Breast epithelium (tissue), 3 donors: ENCODE measurements around the gene PPP1R12B.

ENCODE experiments used
- CTCF ChIP-seq, 3 donors: fragments of 450-650 bp; IDR thresholded peaks; one replicate each; pipeline ENCODE4 v1.5.1; 2016 to 2017; ENCODE audit warnings: antibody characterized with exemption in 3 of 3, mild to moderate bottlenecking in 3 of 3, moderate library complexity in 3 of 3
- POLR2A ChIP-seq: fragments of 450-650 bp; IDR thresholded peaks from one replicate; pipeline ENCODE4 v1.6.1; 2016; ENCODE audit warnings: antibody characterized with exemption, mild to moderate bottlenecking, moderate library complexity
- POLR2AphosphoS5 ChIP-seq, 3 donors: sonication (generic); formaldehyde crosslinking; IDR thresholded peaks; one replicate each; pipeline ENCODE4 v1.6.1; 2017; ENCODE audit warnings: antibody characterized with exemption in 3 of 3

DNA sequence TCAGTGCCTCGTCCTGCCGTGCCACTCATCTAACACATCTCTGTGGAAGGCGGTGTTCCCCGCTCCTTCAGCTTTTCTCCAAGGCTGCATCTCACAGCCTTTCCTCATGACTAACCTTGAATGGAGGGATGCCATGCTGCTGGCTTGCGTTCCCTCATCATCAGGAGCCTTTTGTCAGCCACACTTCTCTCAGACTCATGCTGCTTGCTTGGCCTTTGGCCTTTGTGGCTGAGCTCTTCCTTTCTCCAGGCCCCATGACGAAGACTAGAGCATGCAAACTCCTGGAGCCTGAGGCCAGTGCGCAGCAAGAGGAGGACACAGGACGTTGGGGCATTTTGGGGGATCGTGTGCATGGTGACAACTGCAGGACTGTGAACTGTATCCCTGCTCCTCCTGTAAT lies 291.0 kb downstream of the PPP1R12B start:
- TF ChIP-seq CTCF (IDR thresholded peaks at IDR 0.05) (no peak), POLR2A (no peak), POLR2AphosphoS5 (IDR thresholded peaks at IDR 0.05) (no peak)
